A549 (cell line): ENCODE measurements around the gene IMP4.

Experiments
- CTCF ChIP-seq: fragments of >200 bp; sonication (Bioruptor Twin); formaldehyde crosslinking; IDR thresholded peaks from 3 replicates; pipeline ENCODE4 v1.5.1; 2016
- MAFK ChIP-seq: fragments of 450-650 bp; IDR thresholded peaks from 2 replicates; pipeline ENCODE4 v1.6.1; 2014; ENCODE audit not compliant: partially characterized antibody
- RAD21 ChIP-seq, 2 experiments: fragments of >200 bp in 1 of 2; sonication (Bioruptor Twin) in 1 of 2; formaldehyde crosslinking in 1 of 2; IDR thresholded peaks in 1 of 2; conservative IDR thresholded peaks in 1 of 2; 2 replicates in 1 of 2; 3 replicates in 1 of 2; pipeline ENCODE4 v1.6.1; 2012 to 2018; ENCODE audit warnings: inconsistent platforms in 1 of 2
- REST ChIP-seq: fragments of 200-600 bp; sonication (generic); IDR thresholded peaks from 2 replicates; pipeline ENCODE4 v1.6.1; 2016; ENCODE audit warnings: antibody characterized with exemption, mild to moderate bottlenecking, moderate library complexity
- TF ChIP-seq, protein P1 (sequence below): fragments of 250-450 bp; sonication (Bioruptor Pico); IDR thresholded peaks from 2 replicates; pipeline ENCODE4 v1.5.0; 2021; ENCODE audit warnings: mild to moderate bottlenecking, moderate library complexity, borderline replicate concordance

DNA sequence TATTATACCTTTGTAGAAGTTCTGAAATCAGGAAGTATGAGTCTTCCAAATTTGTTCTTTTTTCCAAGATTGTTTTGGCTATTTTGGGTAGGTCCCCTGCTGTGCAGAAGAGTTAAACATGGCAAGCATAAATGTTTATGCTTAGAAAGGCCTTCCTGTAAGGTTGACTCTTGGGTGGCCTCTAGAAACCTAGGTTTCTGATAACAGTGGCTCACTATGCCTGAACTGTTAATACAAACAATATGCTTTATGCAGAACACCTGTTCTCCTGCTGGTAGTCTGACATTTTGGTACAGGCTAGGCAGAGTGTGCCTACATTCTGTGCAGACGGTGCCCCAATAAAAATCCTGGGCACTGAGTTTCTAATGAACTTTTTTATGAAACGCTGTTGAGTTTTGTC lies 23.3 kb downstream of the IMP4 start:
- TF ChIP-seq CTCF = no peak
- no peak for TF ChIP-seq REST
- TF ChIP-seq RAD21 (conservative IDR thresholded peaks at IDR 0.05 in 1 of 2, IDR thresholded peaks at IDR 0.05 in 1 of 2) = no peak
- TF ChIP-seq, protein P1, sequence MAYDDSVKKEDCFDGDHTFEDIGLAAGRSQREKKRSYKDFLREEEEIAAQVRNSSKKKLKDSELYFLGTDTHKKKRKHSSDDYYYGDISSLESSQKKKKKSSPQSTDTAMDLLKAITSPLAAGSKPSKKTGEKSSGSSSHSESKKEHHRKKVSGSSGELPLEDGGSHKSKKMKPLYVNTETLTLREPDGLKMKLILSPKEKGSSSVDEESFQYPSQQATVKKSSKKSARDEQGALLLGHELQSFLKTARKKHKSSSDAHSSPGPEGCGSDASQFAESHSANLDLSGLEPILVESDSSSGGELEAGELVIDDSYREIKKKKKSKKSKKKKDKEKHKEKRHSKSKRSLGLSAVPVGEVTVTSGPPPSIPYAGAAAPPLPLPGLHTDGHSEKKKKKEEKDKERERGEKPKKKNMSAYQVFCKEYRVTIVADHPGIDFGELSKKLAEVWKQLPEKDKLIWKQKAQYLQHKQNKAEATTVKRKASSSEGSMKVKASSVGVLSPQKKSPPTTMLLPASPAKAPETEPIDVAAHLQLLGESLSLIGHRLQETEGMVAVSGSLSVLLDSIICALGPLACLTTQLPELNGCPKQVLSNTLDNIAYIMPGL (CRISPR knock-in tag) = no peak
- TF ChIP-seq MAFK = no peak
